OCI-LY1 (cell line): ENCODE measurements around the gene ACTN4.
A peak's percentile ranks its signal among the peaks of the same experiment; 100 is the strongest.
"Not testable (repeated sequence)": the region's sequence is repeated elsewhere in the genome, so short reads cannot be mapped to it uniquely, and the experiment has no call there.

Experiments
- H2AFZ ChIP-seq: fragments of 200-600 bp; sonication (generic), shearing (Covaris generic); 2 replicates; pipeline ENCODE4 v1.6.0; 2014; ENCODE audit warnings: antibody characterized with exemption, mild to moderate bottlenecking, low read length
- H3F3A ChIP-seq: fragments of 200-600 bp; sonication (generic), shearing (Covaris generic); 2 replicates; pipeline ENCODE4 v1.6.0; 2014; ENCODE audit warnings: mild to moderate bottlenecking, antibody characterized with exemption, low read length, moderate library complexity; ENCODE audit not compliant: insufficient read depth
- H3K27ac ChIP-seq: fragments of 200-600 bp; sonication (generic); 2 replicates; pipeline ENCODE4 v1.5.1; 2014; ENCODE audit warnings: low read length, mixed run types, mild to moderate bottlenecking, low read depth; ENCODE audit not compliant: poor library complexity, severe bottlenecking
- H3K27me3 ChIP-seq: fragments of 200-600 bp; sonication (generic); 2 replicates; pipeline ENCODE4 v1.6.0; 2014; ENCODE audit warnings: antibody characterized with exemption, mild to moderate bottlenecking, low read length, moderate library complexity; ENCODE audit not compliant: insufficient read depth
- H3K36me3 ChIP-seq: fragments of 200-600 bp; sonication (generic); 2 replicates; pipeline ENCODE4 v1.6.1; 2014; ENCODE audit warnings: mild to moderate bottlenecking, antibody characterized with exemption, low read length, moderate library complexity, mixed read lengths; ENCODE audit not compliant: insufficient read depth
- H3K4me1 ChIP-seq: fragments of 200-600 bp; sonication (generic); 2 replicates; pipeline ENCODE4 v1.5.1; 2014; ENCODE audit warnings: mild to moderate bottlenecking, low read length, moderate library complexity; ENCODE audit not compliant: insufficient read depth, severe bottlenecking
- H3K4me2 ChIP-seq: fragments of 200-600 bp; sonication (generic), shearing (Covaris generic); 2 replicates; pipeline ENCODE4 v1.6.1; 2014; ENCODE audit warnings: low read length
- H3K4me3 ChIP-seq: fragments of 200-600 bp; sonication (generic); 2 replicates; pipeline ENCODE4 v1.5.1; 2014; ENCODE audit warnings: low read length, low read depth, mild to moderate bottlenecking, mixed read lengths; ENCODE audit not compliant: poor library complexity, severe bottlenecking
- H3K79me2 ChIP-seq: fragments of 200-600 bp; shearing (Covaris generic); 2 replicates; pipeline ENCODE4 v1.6.1; 2016; ENCODE audit warnings: mixed run types, low read length, mixed read lengths; ENCODE audit not compliant: insufficient read depth
- H3K9ac ChIP-seq: fragments of 200-600 bp; sonication (generic), shearing (Covaris generic); 2 replicates; pipeline ENCODE4 v1.6.1; 2014; ENCODE audit warnings: mild to moderate bottlenecking, low read length, mixed read lengths
- H3K9me2 ChIP-seq: fragments of 200-600 bp; sonication (generic), shearing (Covaris generic); 2 replicates; pipeline ENCODE4 v1.6.1; 2014; ENCODE audit warnings: low read depth, mild to moderate bottlenecking, low read length, mixed read lengths
- H3K9me3 ChIP-seq: fragments of 200-600 bp; shearing (Covaris generic); 2 replicates; pipeline ENCODE4 v1.6.1; 2014; ENCODE audit warnings: low read length, mixed read lengths
- H4K20me1 ChIP-seq: fragments of 200-600 bp; sonication (generic), shearing (Covaris generic); 2 replicates; pipeline ENCODE4 v1.6.0; 2016; ENCODE audit warnings: mild to moderate bottlenecking, low read length; ENCODE audit not compliant: insufficient read depth
- EZH2 ChIP-seq: fragments of 200-600 bp; sonication (generic), shearing (Covaris generic); IDR thresholded peaks from 2 replicates; pipeline ENCODE4 v1.8.0; 2017; ENCODE audit warnings: borderline replicate concordance, mixed run types, mild to moderate bottlenecking, antibody characterized with exemption, low read length, moderate library complexity, mixed read lengths
- TF ChIP-seq, protein P1 (sequence below): fragments of 200-600 bp; sonication (generic), shearing (Covaris generic); IDR thresholded peaks from 2 replicates; pipeline ENCODE4 v1.5.1; 2017; ENCODE audit warnings: mild to moderate bottlenecking, antibody characterized with exemption, low read length, moderate library complexity, mixed read lengths

ACTN4 gene

DNA sequence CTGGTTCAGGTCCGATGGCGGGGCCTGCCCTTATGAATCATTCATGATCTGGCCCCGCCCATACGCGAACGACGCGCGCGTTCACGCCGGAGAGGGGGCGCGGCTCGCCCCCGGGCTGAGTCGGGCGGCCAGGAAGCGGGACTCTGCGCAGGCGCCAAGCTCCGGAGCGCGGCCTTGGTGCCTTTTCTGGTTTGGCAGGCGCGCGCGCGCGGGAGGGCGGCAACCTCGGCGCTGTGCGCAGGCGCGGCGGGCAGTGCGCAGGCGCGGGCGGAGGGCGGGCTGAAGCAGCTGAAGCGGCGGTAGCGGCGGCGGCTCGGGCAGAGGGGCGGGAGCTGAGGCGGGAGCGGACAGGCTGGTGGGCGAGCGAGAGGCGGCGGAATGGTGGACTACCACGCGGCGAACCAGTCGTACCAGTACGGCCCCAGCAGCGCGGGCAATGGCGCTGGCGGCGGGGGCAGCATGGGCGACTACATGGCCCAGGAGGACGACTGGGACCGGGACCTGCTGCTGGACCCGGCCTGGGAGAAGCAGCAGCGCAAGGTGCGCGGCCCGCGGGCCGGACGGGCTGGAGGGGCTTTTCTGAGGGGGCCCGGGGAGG lies at the start of gene ACTN4:
ACTN4 (plus strand) TSS at position 282 of the 598 bp plus-strand sequence; CDS start at position 379, 97 bp downstream.
- no peaks in the 10 kb centered on the region for H3K36me3 ChIP-seq
- H3K27me3 ChIP-seq: no peaks in the 10 kb centered on the region
- no peaks in the 10 kb centered on the region for H3F3A ChIP-seq
- H2AFZ ChIP-seq: 0 out of 2 replicates have a peak within 1 kb of the TSS, but pooled peaks have one; percentile 90
- H3K79me2 ChIP-seq: peaks cover 49% of the 10 kb centered on the region
- TF ChIP-seq, protein P1, sequence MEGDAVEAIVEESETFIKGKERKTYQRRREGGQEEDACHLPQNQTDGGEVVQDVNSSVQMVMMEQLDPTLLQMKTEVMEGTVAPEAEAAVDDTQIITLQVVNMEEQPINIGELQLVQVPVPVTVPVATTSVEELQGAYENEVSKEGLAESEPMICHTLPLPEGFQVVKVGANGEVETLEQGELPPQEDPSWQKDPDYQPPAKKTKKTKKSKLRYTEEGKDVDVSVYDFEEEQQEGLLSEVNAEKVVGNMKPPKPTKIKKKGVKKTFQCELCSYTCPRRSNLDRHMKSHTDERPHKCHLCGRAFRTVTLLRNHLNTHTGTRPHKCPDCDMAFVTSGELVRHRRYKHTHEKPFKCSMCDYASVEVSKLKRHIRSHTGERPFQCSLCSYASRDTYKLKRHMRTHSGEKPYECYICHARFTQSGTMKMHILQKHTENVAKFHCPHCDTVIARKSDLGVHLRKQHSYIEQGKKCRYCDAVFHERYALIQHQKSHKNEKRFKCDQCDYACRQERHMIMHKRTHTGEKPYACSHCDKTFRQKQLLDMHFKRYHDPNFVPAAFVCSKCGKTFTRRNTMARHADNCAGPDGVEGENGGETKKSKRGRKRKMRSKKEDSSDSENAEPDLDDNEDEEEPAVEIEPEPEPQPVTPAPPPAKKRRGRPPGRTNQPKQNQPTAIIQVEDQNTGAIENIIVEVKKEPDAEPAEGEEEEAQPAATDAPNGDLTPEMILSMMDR: no peak
- no peak for TF ChIP-seq EZH2
- no peaks in the 10 kb centered on the region for H3K9me2 ChIP-seq
- peak within 1 kb of the TSS; percentile 96 for H3K9ac ChIP-seq
- no peak within 1 kb of the TSS for H3K27ac ChIP-seq
- H3K4me1 ChIP-seq: peaks cover 45% of the 10 kb centered on the region
- H3K9me3 ChIP-seq: no peaks in the 10 kb centered on the region
- H3K4me2 ChIP-seq: peak within 1 kb of the TSS; percentile 97
- no peaks in the 10 kb centered on the region for H4K20me1 ChIP-seq
- H3K4me3 ChIP-seq: peak within 1 kb of the TSS; percentile 97

DNA sequence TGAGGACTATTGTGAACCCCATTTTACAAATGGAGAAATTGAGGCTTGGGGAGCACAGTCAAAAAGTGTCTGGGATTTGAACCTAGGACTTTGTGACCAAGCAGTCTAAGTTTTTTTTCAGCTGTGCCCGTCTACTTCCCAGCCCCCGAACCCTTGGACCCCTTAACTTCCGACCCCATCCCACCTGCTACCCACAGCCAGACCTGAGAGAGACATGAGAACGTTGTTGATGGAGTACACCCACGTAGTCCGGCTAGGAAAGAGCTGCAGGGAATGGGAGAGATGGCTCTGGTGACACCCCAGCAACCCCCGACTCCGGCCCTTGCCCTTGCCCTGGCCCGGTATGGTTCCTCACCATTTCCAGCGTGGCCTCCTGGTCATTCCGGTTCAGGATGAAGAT lies 47.7 kb upstream of the ACTN4 start:
- Histone ChIP-seq H3K27ac (no peak overlapping the region), H3K4me1 (no peaks in the 10 kb centered on the region), H3K9me2 (no peaks in the 10 kb centered on the region), H3K79me2 (no peaks in the 10 kb centered on the region), H3K9me3 (no peaks in the 10 kb centered on the region), H3K36me3 (peaks cover 61% of the 10 kb centered on the region), H3K9ac (no peak overlapping the region), H3K27me3 (no peaks in the 10 kb centered on the region), H4K20me1 (no peaks in the 10 kb centered on the region), H3F3A (no peaks in the 10 kb centered on the region), H3K4me2 (no peak overlapping the region), H3K4me3 (no peak overlapping the region), H2AFZ (no peak overlapping the region)
- no peak for TF ChIP-seq EZH2
- TF ChIP-seq, protein P1: no peak

DNA sequence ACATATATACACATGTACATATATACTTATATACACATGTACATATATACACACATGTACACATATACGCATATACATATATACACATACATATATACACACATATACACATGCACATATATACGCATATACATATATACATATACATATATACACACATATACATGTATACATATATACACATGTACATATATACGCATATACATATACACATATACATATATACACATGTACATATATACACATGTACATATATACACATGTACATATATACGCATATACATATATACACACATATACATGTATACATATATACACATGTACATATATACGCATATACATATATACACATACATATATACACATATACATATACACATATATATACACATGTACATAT lies 44.6 kb upstream of the ACTN4 start:
- H3K4me1 ChIP-seq, H4K20me1 ChIP-seq, H3K4me3 ChIP-seq, H3K4me2 ChIP-seq, H2AFZ ChIP-seq, H3F3A ChIP-seq, H3K79me2 ChIP-seq, H3K9me3 ChIP-seq, H3K27ac ChIP-seq, H3K9ac ChIP-seq, H3K9me2 ChIP-seq, H3K27me3 ChIP-seq: not testable (repeated sequence)
- peaks cover 67% of the 10 kb centered on the region for H3K36me3 ChIP-seq

DNA sequence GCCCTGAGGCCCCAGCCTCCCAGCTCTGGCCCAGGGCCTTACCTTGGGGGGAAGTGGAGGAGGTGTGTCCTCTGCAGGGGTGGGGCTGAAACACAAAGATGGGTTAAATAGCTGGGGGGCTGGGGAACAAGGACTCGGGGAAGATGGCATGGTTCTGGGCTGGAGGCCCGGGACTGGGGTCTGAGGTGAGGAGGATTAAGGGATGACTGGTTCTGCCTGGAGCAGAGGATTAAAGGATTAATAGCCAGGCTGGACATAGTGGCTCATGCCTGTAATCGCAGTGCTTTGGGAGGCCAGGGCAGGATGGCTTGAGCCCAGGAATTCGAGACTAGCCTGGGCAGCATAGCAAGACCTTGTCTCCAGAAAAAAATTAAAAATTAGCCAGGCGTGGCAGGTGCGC lies 41.3 kb upstream of the ACTN4 start:
- H3K27ac ChIP-seq: no peak overlapping the region
- no peak for TF ChIP-seq EZH2
- TF ChIP-seq, protein P1: no peak

More for the DNA sequence above, 41.3 kb upstream of the ACTN4 start:
- no peak overlapping the region for H3K4me2 ChIP-seq
- H3K4me1 ChIP-seq: no peaks in the 10 kb centered on the region
- H4K20me1 ChIP-seq: no peaks in the 10 kb centered on the region
- no peaks in the 10 kb centered on the region for H3K9me3 ChIP-seq
- no peaks in the 10 kb centered on the region for H3K9me2 ChIP-seq
- no peak overlapping the region for H3K4me3 ChIP-seq
- no peak overlapping the region for H2AFZ ChIP-seq
- H3K36me3 ChIP-seq: peaks cover 82% of the 10 kb centered on the region
- H3K79me2 ChIP-seq: no peaks in the 10 kb centered on the region
- H3K27me3 ChIP-seq: no peaks in the 10 kb centered on the region
- H3K9ac ChIP-seq: no peak overlapping the region
- no peaks in the 10 kb centered on the region for H3F3A ChIP-seq
